WI38 (cell line): ENCODE results near the gene OVOL1.

Source experiments
- H3K4me3 ChIP-seq: 2 replicates; pipeline ENCODE4 v1.5.1; 2011; ENCODE audit warnings: low read depth, mild to moderate bottlenecking, control low read depth, low read length
- TF ChIP-seq, protein P1 (sequence below): IDR thresholded peaks from 2 replicates; pipeline ENCODE4 v1.5.1; 2012; ENCODE audit warnings: low read depth, mild to moderate bottlenecking, control low read depth, low read length

Gene OVOL1

DNA sequence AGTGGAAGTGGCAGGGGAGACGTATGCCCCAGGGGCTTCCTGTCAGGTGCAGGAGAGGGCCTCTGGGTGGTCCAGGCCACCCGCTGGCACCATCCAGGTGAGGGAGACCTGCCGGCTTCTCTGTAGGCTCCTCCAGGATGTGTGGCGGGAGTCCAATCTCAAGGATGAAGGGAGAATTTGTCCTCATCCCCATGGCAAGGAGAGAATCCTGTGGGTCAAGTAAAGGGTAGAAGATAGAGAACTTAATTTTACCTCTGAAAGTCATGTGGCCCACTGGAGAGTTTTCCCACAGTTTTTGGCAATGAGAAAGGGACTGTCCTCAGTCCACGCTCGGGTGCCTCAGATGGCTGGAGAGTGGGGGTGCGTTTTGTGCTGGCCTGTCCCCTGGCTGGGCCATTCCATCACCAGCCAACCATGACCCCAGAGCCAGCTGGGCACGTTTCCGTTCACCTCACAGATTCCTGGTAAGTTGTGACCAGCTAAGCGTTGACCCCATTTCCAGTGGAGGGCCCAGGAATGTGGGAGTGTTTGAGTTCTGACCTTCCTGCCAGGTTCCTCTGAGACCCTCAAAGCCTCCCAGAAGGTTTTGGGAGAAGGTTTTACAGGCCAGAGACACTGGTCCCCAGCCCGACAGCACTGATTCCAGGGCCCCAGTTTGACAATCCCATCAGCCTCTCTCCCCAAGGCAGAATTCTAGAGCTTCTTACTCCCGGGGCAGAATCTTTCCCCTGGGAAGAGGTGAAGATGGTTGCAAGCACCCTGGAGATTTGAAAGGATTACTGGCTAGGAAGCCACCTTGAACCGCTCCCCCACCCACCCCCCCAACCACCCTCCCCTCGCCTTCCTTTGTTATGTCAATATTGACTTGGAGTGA is 2.6 kb downstream of the OVOL1 start:
- TF ChIP-seq, protein P1, sequence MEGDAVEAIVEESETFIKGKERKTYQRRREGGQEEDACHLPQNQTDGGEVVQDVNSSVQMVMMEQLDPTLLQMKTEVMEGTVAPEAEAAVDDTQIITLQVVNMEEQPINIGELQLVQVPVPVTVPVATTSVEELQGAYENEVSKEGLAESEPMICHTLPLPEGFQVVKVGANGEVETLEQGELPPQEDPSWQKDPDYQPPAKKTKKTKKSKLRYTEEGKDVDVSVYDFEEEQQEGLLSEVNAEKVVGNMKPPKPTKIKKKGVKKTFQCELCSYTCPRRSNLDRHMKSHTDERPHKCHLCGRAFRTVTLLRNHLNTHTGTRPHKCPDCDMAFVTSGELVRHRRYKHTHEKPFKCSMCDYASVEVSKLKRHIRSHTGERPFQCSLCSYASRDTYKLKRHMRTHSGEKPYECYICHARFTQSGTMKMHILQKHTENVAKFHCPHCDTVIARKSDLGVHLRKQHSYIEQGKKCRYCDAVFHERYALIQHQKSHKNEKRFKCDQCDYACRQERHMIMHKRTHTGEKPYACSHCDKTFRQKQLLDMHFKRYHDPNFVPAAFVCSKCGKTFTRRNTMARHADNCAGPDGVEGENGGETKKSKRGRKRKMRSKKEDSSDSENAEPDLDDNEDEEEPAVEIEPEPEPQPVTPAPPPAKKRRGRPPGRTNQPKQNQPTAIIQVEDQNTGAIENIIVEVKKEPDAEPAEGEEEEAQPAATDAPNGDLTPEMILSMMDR, result no peak
- H3K4me3 ChIP-seq, result no peak overlapping the region

DNA sequence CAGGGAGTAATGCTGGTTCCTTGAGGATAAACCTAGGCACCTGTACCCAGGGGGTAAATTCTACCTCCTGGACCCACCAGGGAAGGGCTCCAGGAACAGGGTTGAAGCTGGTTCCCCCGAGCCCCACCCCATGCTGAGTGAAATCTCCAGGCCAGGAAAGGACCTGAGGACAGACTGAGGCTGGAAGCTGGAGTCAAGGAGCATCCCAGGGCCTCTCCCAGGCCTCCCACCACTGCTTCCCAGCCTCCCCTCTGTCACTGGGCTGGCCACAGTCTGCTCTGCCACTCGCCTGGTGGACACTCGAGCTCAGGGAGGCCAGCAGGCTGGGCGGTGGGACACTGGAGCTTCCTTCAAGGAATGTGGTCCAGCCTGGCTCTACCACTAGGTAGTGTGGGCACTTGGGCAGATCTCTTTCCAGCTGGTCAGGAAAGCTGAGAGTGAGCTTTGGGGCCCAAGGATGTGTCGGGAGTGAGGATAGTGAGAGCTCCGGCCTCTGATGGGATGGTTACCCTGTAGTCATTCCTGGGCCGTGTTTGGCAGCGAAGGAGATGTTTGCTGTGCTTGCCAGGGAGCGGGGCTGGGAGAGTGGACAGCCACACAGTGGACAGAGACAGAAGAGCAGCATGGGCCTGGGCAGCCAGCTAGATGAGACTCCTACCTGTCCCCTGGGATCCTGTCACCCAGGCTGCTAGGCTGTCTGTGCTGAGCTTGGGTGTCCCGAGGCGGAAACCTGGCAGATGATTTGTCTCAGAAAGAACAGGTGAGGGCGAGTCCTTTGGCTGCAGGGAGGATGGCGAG is 3.4 kb downstream of the OVOL1 start:
- TF ChIP-seq, protein P1, result no peak
- H3K4me3 ChIP-seq, result no peak overlapping the region

DNA sequence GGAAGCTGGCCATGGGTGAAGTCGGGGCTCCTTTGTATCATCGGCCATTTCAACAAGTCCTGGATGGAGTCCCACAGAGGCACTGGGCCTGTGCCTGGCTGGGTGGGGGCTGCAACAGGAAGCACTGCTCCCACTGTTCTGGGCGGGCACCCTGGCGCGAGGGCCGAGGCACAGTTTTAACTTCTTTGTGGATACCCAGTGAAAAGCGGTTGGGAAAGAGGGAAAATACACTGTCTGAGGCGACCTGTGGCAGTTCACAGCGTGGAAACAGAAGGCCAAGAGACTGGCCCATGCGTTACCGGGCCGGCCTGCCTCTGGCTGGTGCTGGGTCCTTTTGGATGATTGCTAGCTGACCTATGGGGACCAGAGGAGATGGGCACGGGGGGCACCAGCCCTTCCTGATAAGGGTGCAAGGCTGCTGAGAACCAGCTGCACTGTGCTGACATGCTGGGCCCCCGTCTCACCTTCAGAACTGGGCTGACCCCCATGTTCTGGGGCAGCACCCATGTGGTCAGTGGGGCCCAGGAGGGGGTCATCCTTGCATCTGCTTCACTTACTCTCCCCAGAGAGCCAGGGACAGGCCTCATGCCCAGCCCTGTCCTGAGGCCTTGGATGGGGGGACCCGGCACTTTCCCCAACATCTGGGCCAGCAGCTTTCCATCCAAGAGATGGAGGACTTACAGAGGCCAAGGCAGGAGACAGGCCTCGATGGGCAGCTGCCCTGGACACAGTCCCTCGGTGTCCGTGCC is 4.2 kb downstream of the OVOL1 start:
- H3K4me3 ChIP-seq, result no peak overlapping the region
- TF ChIP-seq, protein P1, result no peak

DNA sequence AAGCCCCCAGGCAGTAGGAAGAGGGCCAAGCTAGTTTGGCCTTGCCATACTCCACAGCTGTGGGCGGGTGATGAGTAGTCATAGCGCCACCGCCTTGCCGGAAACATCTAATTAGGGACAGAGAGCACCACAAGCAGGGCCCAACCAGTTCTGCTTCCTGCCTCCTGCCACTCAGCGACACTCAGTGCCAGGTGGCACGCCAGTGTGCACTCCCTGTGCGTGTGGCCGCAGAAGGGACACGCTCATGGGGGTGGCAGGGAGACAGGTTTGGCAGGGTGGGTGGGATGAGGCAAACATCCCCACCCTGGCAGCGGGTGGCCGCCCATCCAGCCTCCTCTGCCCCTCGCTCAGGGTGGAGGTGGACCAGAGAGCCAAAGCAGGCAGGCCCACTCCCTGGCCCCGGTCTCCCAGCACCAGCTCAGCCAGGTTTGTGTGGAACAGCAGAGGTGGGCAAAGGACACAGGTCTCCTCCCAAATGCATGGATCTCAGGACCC is 4.9 kb downstream of the OVOL1 start:
- H3K4me3 ChIP-seq, result no peak overlapping the region
- TF ChIP-seq, protein P1, result no peak

DNA sequence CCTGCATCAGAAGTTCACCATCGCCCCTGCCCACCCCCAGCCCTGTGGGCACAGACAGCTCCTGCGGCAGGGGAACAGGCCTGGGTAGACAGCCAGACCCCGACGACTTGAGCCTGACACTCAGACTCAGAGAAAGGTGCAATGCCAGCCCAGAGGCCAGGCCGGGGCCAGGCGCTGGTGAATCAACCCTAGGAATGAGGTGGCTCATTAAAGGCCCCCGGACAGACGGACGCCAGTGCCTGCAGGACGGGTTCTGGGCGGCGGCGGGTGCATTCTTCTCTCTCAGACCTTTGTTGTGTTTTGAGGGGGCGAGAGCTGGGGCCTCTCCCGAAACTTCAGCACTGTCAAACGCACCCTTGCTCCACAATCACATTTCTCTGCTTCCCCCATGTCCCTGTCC is 5.6 kb downstream of the OVOL1 start:
- TF ChIP-seq, protein P1, result no peak
- H3K4me3 ChIP-seq, result no peak overlapping the region

DNA sequence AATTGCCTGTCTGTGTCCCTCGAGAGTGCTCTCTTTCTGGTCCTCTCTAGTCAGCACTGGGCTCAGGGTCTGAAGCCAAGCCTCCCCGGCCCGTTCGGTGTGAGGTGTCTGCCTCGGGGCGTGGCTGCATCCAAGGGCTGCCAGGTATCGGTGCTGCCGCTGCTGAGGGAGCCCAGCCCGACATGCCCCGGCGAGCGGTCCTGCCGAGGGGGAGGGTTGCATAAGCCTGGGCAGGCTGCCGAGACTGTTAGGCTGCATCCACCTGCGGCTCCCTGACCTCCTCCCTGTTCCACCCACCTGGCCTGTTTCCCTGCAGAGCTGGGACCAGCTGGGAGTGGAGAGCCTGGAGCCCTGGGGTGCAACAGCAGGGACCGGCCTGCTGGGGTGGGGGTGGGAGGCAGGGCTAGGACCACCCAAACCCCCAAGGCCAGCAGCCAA is 6.3 kb downstream of the OVOL1 start:
- no peak overlapping the region for H3K4me3 ChIP-seq
- TF ChIP-seq, protein P1, result no peak
